Fibroblast of lung (primary cell): ENCODE results near the gene UBE2QL1.

Source experiments
- EZH2 ChIP-seq: IDR thresholded peaks from 2 replicates; pipeline ENCODE4 v1.5.1; 2012; ENCODE audit warnings: low read length, control low read depth, mild to moderate bottlenecking; ENCODE audit errors: missing control alignments
- TF ChIP-seq, protein P1 (sequence below), 2 donors: IDR thresholded peaks in 1 of 2; conservative IDR thresholded peaks in 1 of 2; 1 replicate in 1 of 2; 2 replicates in 1 of 2; pipeline ENCODE4 v1.5.1; 2011 to 2012; ENCODE audit warnings: low read length in 2 of 2, control low read depth in 1 of 2, inconsistent platforms in 1 of 2, low read depth in 1 of 2, mild to moderate bottlenecking in 1 of 2

DNA sequence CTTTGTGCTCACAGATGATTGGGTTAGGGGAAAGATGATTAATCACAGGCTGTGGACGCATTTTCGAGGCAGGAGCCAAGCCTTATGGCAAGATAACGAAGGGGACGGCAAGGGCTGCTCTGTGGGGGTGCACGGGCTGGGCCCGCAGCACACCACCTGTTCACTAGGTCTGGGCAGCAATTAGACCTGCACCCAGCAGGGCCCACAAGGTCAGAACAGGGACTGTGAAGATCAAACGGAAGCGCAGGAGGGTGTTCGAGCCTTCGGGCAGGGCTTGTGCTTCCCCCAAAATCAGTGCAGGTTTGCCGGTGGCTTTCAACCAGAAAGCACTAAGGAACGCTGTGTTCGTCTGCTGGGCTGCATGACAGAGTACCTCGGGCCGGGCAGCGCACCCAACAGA lies 73.7 kb downstream of the UBE2QL1 start:
- TF ChIP-seq, protein P1, sequence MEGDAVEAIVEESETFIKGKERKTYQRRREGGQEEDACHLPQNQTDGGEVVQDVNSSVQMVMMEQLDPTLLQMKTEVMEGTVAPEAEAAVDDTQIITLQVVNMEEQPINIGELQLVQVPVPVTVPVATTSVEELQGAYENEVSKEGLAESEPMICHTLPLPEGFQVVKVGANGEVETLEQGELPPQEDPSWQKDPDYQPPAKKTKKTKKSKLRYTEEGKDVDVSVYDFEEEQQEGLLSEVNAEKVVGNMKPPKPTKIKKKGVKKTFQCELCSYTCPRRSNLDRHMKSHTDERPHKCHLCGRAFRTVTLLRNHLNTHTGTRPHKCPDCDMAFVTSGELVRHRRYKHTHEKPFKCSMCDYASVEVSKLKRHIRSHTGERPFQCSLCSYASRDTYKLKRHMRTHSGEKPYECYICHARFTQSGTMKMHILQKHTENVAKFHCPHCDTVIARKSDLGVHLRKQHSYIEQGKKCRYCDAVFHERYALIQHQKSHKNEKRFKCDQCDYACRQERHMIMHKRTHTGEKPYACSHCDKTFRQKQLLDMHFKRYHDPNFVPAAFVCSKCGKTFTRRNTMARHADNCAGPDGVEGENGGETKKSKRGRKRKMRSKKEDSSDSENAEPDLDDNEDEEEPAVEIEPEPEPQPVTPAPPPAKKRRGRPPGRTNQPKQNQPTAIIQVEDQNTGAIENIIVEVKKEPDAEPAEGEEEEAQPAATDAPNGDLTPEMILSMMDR (conservative IDR thresholded peaks at IDR 0.05 in 1 of 2, IDR thresholded peaks at IDR 0.05 in 1 of 2; ENCODE audit: low read depth in 1 of 2, low read length in 2 of 2), result no peak
- no peak for TF ChIP-seq EZH2
